ENCODE data around the gene ACADVL.

DNA sequence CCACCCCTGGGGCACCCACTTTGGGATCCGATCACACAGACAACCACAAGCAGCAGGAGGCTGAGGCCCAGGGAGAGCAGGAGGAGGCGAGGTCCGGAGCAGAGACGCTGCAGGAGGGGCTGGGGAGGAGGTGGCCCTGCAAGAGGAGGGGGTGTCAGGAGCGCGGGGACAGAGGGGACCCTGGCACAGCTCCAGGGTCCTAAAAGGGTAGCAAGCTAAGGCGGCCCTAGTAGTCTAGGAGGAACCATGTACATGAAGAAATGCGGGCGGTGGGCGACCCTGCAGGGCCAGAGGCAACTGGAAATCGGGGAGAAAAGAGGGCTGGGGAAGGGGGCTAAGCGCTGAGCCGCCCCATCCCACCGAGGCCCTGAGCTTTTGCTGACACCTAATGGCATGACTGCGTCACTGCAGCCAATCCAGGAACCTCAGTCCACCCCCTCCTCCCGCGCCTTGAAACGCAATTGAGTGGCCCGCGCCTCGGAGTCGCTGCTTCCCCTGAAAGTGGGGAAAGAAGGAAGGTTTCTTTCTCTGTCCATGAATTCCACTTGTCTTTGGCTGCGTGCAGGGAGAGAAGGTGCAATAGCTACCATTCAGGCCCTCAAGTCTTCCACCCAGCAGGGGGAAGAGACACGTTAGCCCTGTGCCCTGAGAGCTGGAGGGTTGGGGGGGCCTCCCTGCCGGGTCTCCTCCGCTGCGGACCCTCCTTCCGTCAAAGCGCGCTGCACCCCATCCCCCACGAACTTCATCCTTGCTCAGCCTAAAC is 42.4 kb upstream of the ACADVL start:
- TF ChIP-seq POLR2AphosphoS5 (IDR thresholded peaks at IDR 0.05; ENCODE audit: low read depth, low read length) (no peak), TAF1 (IDR thresholded peaks at IDR 0.05; ENCODE audit: low read depth, low read length) (no peak), POLR2A (IDR thresholded peaks at IDR 0.05; ENCODE audit: low read depth, low read length) (no peak), SPI1 (IDR thresholded peaks at IDR 0.05; ENCODE audit: low read depth, low read length) (no peak), POU2F2 (IDR thresholded peaks at IDR 0.05; ENCODE audit: low read depth, low read length) (no peak), PAX5 (IDR thresholded peaks at IDR 0.05; ENCODE audit: insufficient read depth, low read length, severe bottlenecking) (no peak)

All from GM12891 (cell line).